K562 (cell line): ENCODE measurements around the gene SLC66A2. TPM values are rescaled to one million over a fixed set of nuclear protein-coding genes. Genes with fewer than 3 reads are reported as not detected.

Experiments used
- ATAC-seq: fragments of 200-7000 bp; cut with Tn5 transposase; 3 replicates; pipeline ENCODE4 v1.9.1; 2020; ENCODE audit warnings: moderate library complexity
- BruUV-seq: library from RNA; stranded (reverse); fragments of 400-500 nt; replicated peaks from 2 replicates; lab custom pipeline; 2021; lab: Mats Ljungman, UMichigan
- CTCF ChIA-PET: fragments of 300-600 bp; formaldehyde crosslinking; extraction: SDS; loops from one replicate; lab custom pipeline; 2021; ENCODE audit warnings: low intra/inter-chr PET ratio; lab: Yijun Ruan, JAX
- POLR2A ChIA-PET: fragments of 300-600, 350-650 bp; sonication (Branson Sonifier 250); formaldehyde crosslinking; extraction: SDS; loops from one replicate; lab custom pipeline; 2021; ENCODE audit warnings: antibody characterized with exemption, inconsistent platforms; lab: Yijun Ruan, JAX
- DNase-seq, 4 experiments: peaks; one replicate each; pipeline versions ENCODE4 v3.0.0 to v3.0.0-alpha.2; 2011 to 2018; ENCODE audit warnings: low spot score in 3 of 4, mixed read lengths in 3 of 4; ENCODE audit errors: extremely low read depth in 1 of 4
- FAIRE-seq: peaks from 2 replicates; lab custom pipeline; 2011; peaks lifted over from hg19 to GRCh38; lab: Jason Lieb, UNC
- H2AFZ ChIP-seq: 2 replicates; pipeline ENCODE4 v1.6.0; 2011; ENCODE audit warnings: low read depth, low read length, control low read depth, inconsistent platforms
- H3K27ac ChIP-seq: fragments of 200-600 bp; 3 replicates; pipeline ENCODE4 v1.8.0; 2011; ENCODE audit warnings: low read depth, mild to moderate bottlenecking, control low read depth, inconsistent platforms, low read length, moderate library complexity, mixed read lengths; ENCODE audit errors: extremely low read depth
- H3K27me3 ChIP-seq, 2 experiments: fragments of 300-600 bp in 1 of 2; 2 replicates in 1 of 2; 3 replicates in 1 of 2; pipeline versions ENCODE4 v1.6.0 to v1.8.0; 2011; ENCODE audit warnings: inconsistent platforms in 2 of 2, low read length in 2 of 2, mild to moderate bottlenecking in 1 of 2, mixed read lengths in 1 of 2, moderate library complexity in 1 of 2; ENCODE audit not compliant: control insufficient read depth in 2 of 2, insufficient read depth in 2 of 2
- H3K36me3 ChIP-seq: fragments of 300-600 bp; 3 replicates; pipeline ENCODE4 v1.8.0; 2011; ENCODE audit warnings: mild to moderate bottlenecking, low read length, inconsistent platforms; ENCODE audit not compliant: control insufficient read depth, insufficient read depth
- H3K4me1 ChIP-seq, 2 experiments: fragments of 200-600 bp in 1 of 2; replicated peaks in 1 of 2; 2 replicates in 1 of 2; 3 replicates in 1 of 2; pipeline versions ENCODE4 v1.5.1 to v1.8.0; 2011; ENCODE audit warnings: inconsistent platforms in 2 of 2, low read length in 2 of 2, mild to moderate bottlenecking in 1 of 2, mixed read lengths in 1 of 2, moderate library complexity in 1 of 2; ENCODE audit not compliant: control insufficient read depth in 2 of 2, insufficient read depth in 2 of 2
- H3K4me2 ChIP-seq: 2 replicates; pipeline ENCODE4 v1.6.1; 2011; ENCODE audit warnings: low read length, control low read depth, inconsistent platforms, mixed read lengths; ENCODE audit not compliant: insufficient read depth
- H3K4me3 ChIP-seq: fragments of 200-600 bp; sonication (generic), shearing (Covaris generic); 2 replicates; pipeline ENCODE4 v1.5.1; 2016; ENCODE audit warnings: control low read depth, inconsistent platforms
- H3K79me2 ChIP-seq: fragments of 200-600 bp; 3 replicates; pipeline ENCODE4 v1.8.0; 2011; ENCODE audit warnings: low read length, inconsistent platforms; ENCODE audit not compliant: control insufficient read depth, insufficient read depth
- H3K9ac ChIP-seq, 2 experiments: 2 replicates each; pipeline versions ENCODE4 v1.6.0 to v1.6.1; 2011; ENCODE audit warnings: low read depth in 2 of 2, low read length in 2 of 2, control low read depth in 1 of 2, inconsistent platforms in 1 of 2, mild to moderate bottlenecking in 1 of 2, mixed read lengths in 1 of 2; ENCODE audit not compliant: insufficient read depth in 1 of 2
- H3K9me1 ChIP-seq: one replicate; pipeline ENCODE4 v1.6.0; 2011; ENCODE audit warnings: inconsistent platforms, mild to moderate bottlenecking, low read length, moderate library complexity; ENCODE audit not compliant: control insufficient read depth, insufficient read depth
- H3K9me3 ChIP-seq: replicated peaks from 2 replicates; pipeline ENCODE4 v1.5.1; 2011; ENCODE audit warnings: low read depth, low read length, inconsistent platforms; ENCODE audit not compliant: control insufficient read depth, insufficient read depth
- H4K20me1 ChIP-seq: replicated peaks from 2 replicates; pipeline ENCODE4 v1.6.1; 2011; ENCODE audit warnings: low read length, inconsistent platforms, mixed read lengths; ENCODE audit not compliant: control insufficient read depth, insufficient read depth
- CSDE1 ChIP-seq, 2 experiments: fragments of 450-650 bp; IDR thresholded peaks; 2 replicates each; pipeline ENCODE4 v1.6.1; 2016; ENCODE audit warnings: mild to moderate bottlenecking in 1 of 2
- SMAD3 ChIP-seq: fragments of 450-650 bp; formaldehyde crosslinking; conservative IDR thresholded peaks from 2 replicates; pipeline ENCODE4 v1.4.0; 2020; ENCODE audit warnings: mild to moderate bottlenecking
- SRSF9 ChIP-seq: fragments of 200-400 bp; formaldehyde crosslinking; IDR thresholded peaks from 2 replicates; pipeline ENCODE4 v1.6.1; 2017; ENCODE audit warnings: low read depth, low read length, borderline replicate concordance
- TEAD2 ChIP-seq: fragments of 450-650 bp; IDR thresholded peaks from 2 replicates; pipeline ENCODE4 v1.6.1; 2016; ENCODE audit warnings: missing genetic modification characterization, control low read depth, missing compliant biosample characterization
- ZNF583 ChIP-seq: fragments of 250-450 bp; sonication (Bioruptor Pico); IDR thresholded peaks from 2 replicates; pipeline ENCODE4 v1.4.0; 2020
- ZNF584 ChIP-seq: fragments of 200-800 bp; sonication (Bioruptor generic); IDR thresholded peaks from 2 replicates; pipeline ENCODE4 v1.6.1; 2016; ENCODE audit warnings: low read depth, mild to moderate bottlenecking, missing genetic modification characterization, missing compliant biosample characterization
- WGBS: fragments of 100-300 bp; shearing (Covaris generic); methylation state at CpG from one replicate; pipeline ENCODE4 v1.1.6; 2016; ENCODE audit warnings: low coverage, mixed read lengths; ENCODE audit not compliant: insufficient coverage; ENCODE audit errors: missing lambda C conversion rate; 5-methylcytosine and 5-hydroxymethylcytosine counted together
- in situ Hi-C: fragments of 300-500 bp; cut with MboI; formaldehyde crosslinking; loops from 4 replicates; pipeline ENCODE4 v1.15.0; 2018; ENCODE audit warnings: inconsistent platforms, mixed read lengths
- intact Hi-C: fragments of 100-400 bp; cut with micrococcal nuclease; formaldehyde crosslinking; loops from 2 replicates; pipeline ENCODE4 v1.14.2; 2022
- polyA plus RNA-seq, 8 experiments: library from polyadenylated mRNA; depleted of rRNA in 4 of 8; stranded (reverse) in 5 of 8; unstranded in 3 of 8; fragments of >200 nt; fragmentation: Nextera tagmentation in 2 of 8; fragmentation: Illumina TruSeq in 1 of 8; extraction: Ambion mirVana in 2 of 8; extraction: Trizol in 1 of 8; gene quantifications; 2 replicates each; pipeline versions ENCODE4 v1.2.1 to v1.2.3, GENCODE V29; 2011 to 2014; ENCODE audit warnings: inconsistent platforms in 1 of 8, missing spikeins in 1 of 8
- total RNA-seq, 7 experiments: library from RNA; depleted of rRNA in 6 of 7; stranded (reverse); fragments of >200 nt in 6 of 7; fragmentation: Illumina TruSeq in 2 of 7; extraction: Trizol in 2 of 7; gene quantifications; 2 replicates each; pipeline versions ENCODE4 v1.2.1 to v1.2.3, GENCODE V29; 2011 to 2021; ENCODE audit warnings: low replicate concordance in 1 of 7
- TF ChIP-seq, protein P1 (sequence below): sonication (generic); formaldehyde crosslinking; IDR thresholded peaks from 2 replicates; pipeline ENCODE4 v1.8.0; 2023; ENCODE audit warnings: missing genetic modification reagents, mild to moderate bottlenecking, borderline replicate concordance

Gene SLC66A2
- total and polyA plus RNA-seq, 9 of the 15 experiments (the other 6 are each of a cell fraction or from before 2014, with no cell fraction given) = 0.25 to 17.5 (median 5.6) TPM

DNA sequence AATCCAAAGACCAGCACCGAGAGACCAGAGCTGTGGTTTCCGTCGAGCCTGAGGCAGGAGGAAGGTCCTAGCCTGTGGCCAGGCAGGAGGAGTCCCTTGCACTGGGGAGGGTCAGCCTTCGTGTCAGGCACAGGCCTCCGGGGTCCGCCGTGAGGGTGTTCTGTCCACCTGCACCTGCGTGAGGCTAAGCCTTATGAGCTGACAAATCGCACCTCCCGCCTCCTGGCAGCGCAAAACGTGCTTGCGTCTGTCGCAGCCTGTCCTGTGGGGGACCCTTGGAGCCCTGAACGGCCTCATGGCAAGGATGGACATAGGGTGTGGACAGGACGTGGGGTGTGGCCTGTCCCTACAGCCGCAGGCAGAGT, 80.4 kb downstream of the SLC66A2 start:
- Histone ChIP-seq H4K20me1 (no peaks in the 10 kb centered on the region), H3K4me1 (peaks cover 0 to 20% of the 10 kb centered on the region in 2 experiments; a peak in 2 of 5 replicates), H3K4me3 (no peak overlapping the region)
- no TSS peak for BruUV-seq
- POLR2A ChIA-PET = interaction anchor here (0.6 kb wide), 1 partner anchor 170 kb away, joined by 4 read pairs; no protein-coding TSS in a partner anchor
- TF ChIP-seq ZNF584 (CRISPR knock-in tag) (no peak), CSDE1 (IDR thresholded peaks at IDR 0.05) (no peak)
- TF ChIP-seq, all 486 proteins: peak for 0
- H3K9me1 ChIP-seq = no peaks in the 10 kb centered on the region
- no peak overlapping the region for H3K27ac ChIP-seq
- no peak overlapping the region for H2AFZ ChIP-seq
- DNase-seq (no peak), ATAC-seq (no peak), FAIRE-seq (no peak)
- peaks cover 21 to 83% of the 10 kb centered on the region in 2 experiments; a peak in 4 of 5 replicates for H3K27me3 ChIP-seq
- intact Hi-C loops = no loop called here
- H3K9ac ChIP-seq = no peak overlapping the region
- in situ Hi-C loops = no loop called here
- CTCF ChIA-PET = no interaction called here
- H3K4me2 ChIP-seq = no peak overlapping the region
- no peaks in the 10 kb centered on the region for H3K79me2 ChIP-seq
- H3K9me3 ChIP-seq = no peaks in the 10 kb centered on the region
- 14% methylated on average over 15 of the region's 17 CpGs for WGBS
- no peaks in the 10 kb centered on the region for H3K36me3 ChIP-seq

DNA sequence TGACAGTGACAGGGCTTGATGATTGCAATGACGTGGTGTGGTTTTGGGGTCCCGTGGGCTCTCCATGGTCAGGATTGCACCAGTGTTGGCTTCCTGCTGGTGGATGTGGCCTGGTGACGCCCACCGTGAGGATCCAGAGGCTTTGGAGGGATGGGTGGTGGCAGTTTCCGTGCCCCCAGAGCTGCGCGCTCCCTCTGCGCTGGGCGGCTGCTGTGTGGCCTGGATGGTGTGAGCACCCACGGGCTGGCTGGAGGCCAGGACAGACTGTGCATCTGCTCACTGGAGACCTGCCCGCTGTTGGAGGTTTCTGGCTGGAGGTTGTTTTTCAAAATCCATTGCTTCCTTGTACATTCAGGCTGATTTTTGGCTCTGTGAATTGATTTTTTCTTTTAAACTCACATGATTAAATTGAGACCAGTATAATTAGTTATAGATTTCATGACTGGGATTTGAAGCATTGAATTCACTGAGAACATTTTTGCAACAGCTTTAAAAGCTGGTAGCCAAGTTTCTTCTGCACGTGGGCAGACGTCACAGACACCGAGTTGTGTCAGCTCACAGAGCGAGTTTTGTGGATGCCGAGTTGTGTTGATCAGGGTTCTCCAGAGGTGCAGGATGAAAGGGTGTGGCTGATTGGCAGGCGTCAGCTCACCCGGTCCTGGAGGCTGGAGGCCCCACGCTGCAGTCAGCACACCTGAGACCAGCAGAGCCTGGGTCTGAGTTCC, 81.0 kb downstream of the SLC66A2 start:
- Histone ChIP-seq H2AFZ (no peak overlapping the region), H3K9ac (no peak overlapping the region; a peak in 1 of 4 replicates), H3K4me3 (no peak overlapping the region), H3K79me2 (no peaks in the 10 kb centered on the region), H3K4me1 (peaks cover 0 to 20% of the 10 kb centered on the region in 2 experiments; a peak in 2 of 5 replicates), H4K20me1 (no peaks in the 10 kb centered on the region), H3K36me3 (no peaks in the 10 kb centered on the region), H3K9me1 (no peaks in the 10 kb centered on the region), H3K4me2 (no peak overlapping the region), H3K27ac (no peak overlapping the region), H3K27me3 (peaks cover 17 to 78% of the 10 kb centered on the region in 2 experiments; a peak in 4 of 5 replicates), H3K9me3 (no peaks in the 10 kb centered on the region)
- ATAC-seq (no peak), DNase-seq (no peak), FAIRE-seq (no peak)
- ChIA-PET POLR2A (no interaction called here), CTCF (no interaction called here)
- 9% methylated on average over 12 of the region's 19 CpGs for whole genome bisulfite sequencing
- in situ Hi-C loops = no loop called here
- intact Hi-C loops = no loop called here
- BruUV-seq = no TSS peak
- TF ChIP-seq SMAD3 (CRISPR knock-in tag) = no peak
- TF ChIP-seq SRSF9 = no peak
- TF ChIP-seq ZNF583 (CRISPR knock-in tag) = no peak
- TF ChIP-seq, protein P1, sequence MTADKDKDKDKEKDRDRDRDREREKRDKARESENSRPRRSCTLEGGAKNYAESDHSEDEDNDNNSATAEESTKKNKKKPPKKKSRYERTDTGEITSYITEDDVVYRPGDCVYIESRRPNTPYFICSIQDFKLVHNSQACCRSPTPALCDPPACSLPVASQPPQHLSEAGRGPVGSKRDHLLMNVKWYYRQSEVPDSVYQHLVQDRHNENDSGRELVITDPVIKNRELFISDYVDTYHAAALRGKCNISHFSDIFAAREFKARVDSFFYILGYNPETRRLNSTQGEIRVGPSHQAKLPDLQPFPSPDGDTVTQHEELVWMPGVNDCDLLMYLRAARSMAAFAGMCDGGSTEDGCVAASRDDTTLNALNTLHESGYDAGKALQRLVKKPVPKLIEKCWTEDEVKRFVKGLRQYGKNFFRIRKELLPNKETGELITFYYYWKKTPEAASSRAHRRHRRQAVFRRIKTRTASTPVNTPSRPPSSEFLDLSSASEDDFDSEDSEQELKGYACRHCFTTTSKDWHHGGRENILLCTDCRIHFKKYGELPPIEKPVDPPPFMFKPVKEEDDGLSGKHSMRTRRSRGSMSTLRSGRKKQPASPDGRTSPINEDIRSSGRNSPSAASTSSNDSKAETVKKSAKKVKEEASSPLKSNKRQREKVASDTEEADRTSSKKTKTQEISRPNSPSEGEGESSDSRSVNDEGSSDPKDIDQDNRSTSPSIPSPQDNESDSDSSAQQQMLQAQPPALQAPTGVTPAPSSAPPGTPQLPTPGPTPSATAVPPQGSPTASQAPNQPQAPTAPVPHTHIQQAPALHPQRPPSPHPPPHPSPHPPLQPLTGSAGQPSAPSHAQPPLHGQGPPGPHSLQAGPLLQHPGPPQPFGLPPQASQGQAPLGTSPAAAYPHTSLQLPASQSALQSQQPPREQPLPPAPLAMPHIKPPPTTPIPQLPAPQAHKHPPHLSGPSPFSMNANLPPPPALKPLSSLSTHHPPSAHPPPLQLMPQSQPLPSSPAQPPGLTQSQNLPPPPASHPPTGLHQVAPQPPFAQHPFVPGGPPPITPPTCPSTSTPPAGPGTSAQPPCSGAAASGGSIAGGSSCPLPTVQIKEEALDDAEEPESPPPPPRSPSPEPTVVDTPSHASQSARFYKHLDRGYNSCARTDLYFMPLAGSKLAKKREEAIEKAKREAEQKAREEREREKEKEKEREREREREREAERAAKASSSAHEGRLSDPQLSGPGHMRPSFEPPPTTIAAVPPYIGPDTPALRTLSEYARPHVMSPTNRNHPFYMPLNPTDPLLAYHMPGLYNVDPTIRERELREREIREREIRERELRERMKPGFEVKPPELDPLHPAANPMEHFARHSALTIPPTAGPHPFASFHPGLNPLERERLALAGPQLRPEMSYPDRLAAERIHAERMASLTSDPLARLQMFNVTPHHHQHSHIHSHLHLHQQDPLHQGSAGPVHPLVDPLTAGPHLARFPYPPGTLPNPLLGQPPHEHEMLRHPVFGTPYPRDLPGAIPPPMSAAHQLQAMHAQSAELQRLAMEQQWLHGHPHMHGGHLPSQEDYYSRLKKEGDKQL = no peak
- TF ChIP-seq TEAD2 = no peak
